Panc1 (cell line): ENCODE data around the gene TMEM258. TPM values are rescaled to one million over a fixed set of nuclear protein-coding genes. Genes with fewer than 3 reads are reported as not detected.

ENCODE experiments used
- ATAC-seq: fragments of 200-7000 bp; cut with Tn5 transposase; 2 replicates; pipeline ENCODE4 v1.9.1; 2020; ENCODE audit warnings: mild to moderate bottlenecking, moderate library complexity
- BruUV-seq: library from RNA; stranded (reverse); fragments of 400-500 nt; replicated peaks from 2 replicates; lab custom pipeline; 2021; lab: Mats Ljungman, UMichigan
- CTCF ChIA-PET: fragments of 300-600 bp; sonication (Branson Sonifier 250); formaldehyde crosslinking; loops from one replicate; lab custom pipeline; 2022; ENCODE audit warnings: antibody characterized with exemption; lab: Charles Lee
- POLR2A ChIA-PET: fragments of 300-600 bp; sonication (Branson Sonifier 250); formaldehyde crosslinking; loops from one replicate; lab custom pipeline; 2022; ENCODE audit warnings: antibody characterized with exemption; lab: Charles Lee
- DNase-seq: peaks from one replicate; pipeline ENCODE4 v3.0.0-alpha.2; 2010; ENCODE audit warnings: low read depth, low spot score
- H3K27ac ChIP-seq: 2 replicates; pipeline ENCODE4 v1.5.1; 2011; ENCODE audit warnings: mild to moderate bottlenecking, low read length, inconsistent platforms
- H3K27me3 ChIP-seq: fragments of 200-500 bp; sonication (Bioruptor generic); 2 replicates; pipeline ENCODE4 v1.6.0; 2014; ENCODE audit warnings: low read length, inconsistent platforms; ENCODE audit not compliant: control insufficient read depth, insufficient read depth
- H3K36me3 ChIP-seq: fragments of 200-500 bp; sonication (Bioruptor generic); 2 replicates; pipeline ENCODE4 v1.5.1; 2014; ENCODE audit warnings: inconsistent platforms, mild to moderate bottlenecking, low read length, moderate library complexity; ENCODE audit not compliant: control insufficient read depth, insufficient read depth
- H3K4me1 ChIP-seq: 2 replicates; pipeline ENCODE4 v1.5.1; 2011; ENCODE audit warnings: inconsistent platforms, mild to moderate bottlenecking, low read length, moderate library complexity; ENCODE audit not compliant: control insufficient read depth, insufficient read depth
- H3K4me3 ChIP-seq, 2 experiments: 2 replicates each; pipeline ENCODE4 v1.5.1; 2011 to 2012; ENCODE audit warnings: low read depth in 2 of 2, low read length in 2 of 2, mild to moderate bottlenecking in 2 of 2, inconsistent platforms in 1 of 2, moderate library complexity in 1 of 2
- H3K9me3 ChIP-seq: fragments of 200-500 bp; sonication (Bioruptor generic); 2 replicates; pipeline ENCODE4 v1.5.1; 2014; ENCODE audit warnings: low read depth, mild to moderate bottlenecking, inconsistent platforms, low read length, moderate library complexity; ENCODE audit not compliant: control insufficient read depth, insufficient read depth
- POLR2AphosphoS5 ChIP-seq: IDR thresholded peaks from 2 replicates; pipeline ENCODE4 v1.6.1; 2012; ENCODE audit warnings: mild to moderate bottlenecking, low read depth, low read length, moderate library complexity
- SIN3A ChIP-seq: IDR thresholded peaks from 2 replicates; pipeline ENCODE4 v1.6.1; 2012; ENCODE audit warnings: low read depth, mild to moderate bottlenecking, low read length, moderate library complexity, borderline replicate concordance; ENCODE audit not compliant: insufficient read depth
- TCF7L2 ChIP-seq: IDR thresholded peaks from 2 replicates; pipeline ENCODE4 v1.6.1; 2011; ENCODE audit warnings: mild to moderate bottlenecking, low read depth, low read length, inconsistent platforms
- in situ Hi-C: cut with HindIII; loops from 2 replicates; pipeline ENCODE4 v1.10.0; 2016; ENCODE audit warnings: low sequenced_read_pairs, low pct_unique_long_range_greater_than_20kb
- intact Hi-C: fragments of 100-400 bp; cut with micrococcal nuclease; formaldehyde crosslinking; loops from one replicate; pipeline ENCODE4 v1.10.0; 2022; ENCODE audit not compliant: unreplicated experiment
- total RNA-seq: library from RNA; stranded (reverse); gene quantifications from one replicate; pipeline ENCODE4 v1.2.1, GENCODE V29; 2021; ENCODE audit not compliant: unreplicated experiment
- TF ChIP-seq, protein P1 (sequence below), 2 experiments: IDR thresholded peaks; 2 replicates each; pipeline ENCODE4 v1.6.1; 2011 to 2012; ENCODE audit warnings: low read depth in 2 of 2, control low read depth in 1 of 2, low read length in 1 of 2, mild to moderate bottlenecking in 1 of 2, moderate library complexity in 1 of 2; ENCODE audit not compliant: insufficient read depth in 1 of 2
- TF ChIP-seq, protein P2 (sequence below): fragments of 450-650 bp; IDR thresholded peaks from 2 replicates; pipeline ENCODE4 v1.5.1; 2017; ENCODE audit warnings: mild to moderate bottlenecking

The TMEM258 gene
- total RNA-seq, 1 experiment from 2014 or later = 139 TPM

DNA sequence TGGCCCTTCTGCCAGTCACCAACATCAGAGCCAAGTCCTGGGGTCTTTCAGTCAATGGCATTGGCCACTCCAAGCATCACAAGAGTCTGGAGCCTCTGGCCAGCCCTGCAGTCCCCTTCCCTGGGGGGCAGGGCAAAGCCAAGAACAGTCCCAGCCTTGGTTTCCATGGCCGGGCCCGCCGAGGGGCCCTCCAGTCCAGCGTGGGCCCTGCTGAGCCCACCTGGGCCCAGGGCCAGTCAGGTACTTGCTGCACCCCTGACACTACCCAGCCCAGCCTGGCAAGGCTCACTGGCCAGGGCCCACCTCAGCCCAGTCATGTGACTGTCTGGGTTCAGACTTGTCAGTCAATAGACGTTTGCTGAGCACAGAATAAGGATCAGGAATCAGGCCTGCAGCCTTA is 10.8 kb downstream of the TMEM258 start:
- H3K36me3 ChIP-seq = no peaks in the 10 kb centered on the region
- no peak overlapping the region for H3K4me3 ChIP-seq
- no peak for DNase-seq
- TF ChIP-seq, protein P1, sequence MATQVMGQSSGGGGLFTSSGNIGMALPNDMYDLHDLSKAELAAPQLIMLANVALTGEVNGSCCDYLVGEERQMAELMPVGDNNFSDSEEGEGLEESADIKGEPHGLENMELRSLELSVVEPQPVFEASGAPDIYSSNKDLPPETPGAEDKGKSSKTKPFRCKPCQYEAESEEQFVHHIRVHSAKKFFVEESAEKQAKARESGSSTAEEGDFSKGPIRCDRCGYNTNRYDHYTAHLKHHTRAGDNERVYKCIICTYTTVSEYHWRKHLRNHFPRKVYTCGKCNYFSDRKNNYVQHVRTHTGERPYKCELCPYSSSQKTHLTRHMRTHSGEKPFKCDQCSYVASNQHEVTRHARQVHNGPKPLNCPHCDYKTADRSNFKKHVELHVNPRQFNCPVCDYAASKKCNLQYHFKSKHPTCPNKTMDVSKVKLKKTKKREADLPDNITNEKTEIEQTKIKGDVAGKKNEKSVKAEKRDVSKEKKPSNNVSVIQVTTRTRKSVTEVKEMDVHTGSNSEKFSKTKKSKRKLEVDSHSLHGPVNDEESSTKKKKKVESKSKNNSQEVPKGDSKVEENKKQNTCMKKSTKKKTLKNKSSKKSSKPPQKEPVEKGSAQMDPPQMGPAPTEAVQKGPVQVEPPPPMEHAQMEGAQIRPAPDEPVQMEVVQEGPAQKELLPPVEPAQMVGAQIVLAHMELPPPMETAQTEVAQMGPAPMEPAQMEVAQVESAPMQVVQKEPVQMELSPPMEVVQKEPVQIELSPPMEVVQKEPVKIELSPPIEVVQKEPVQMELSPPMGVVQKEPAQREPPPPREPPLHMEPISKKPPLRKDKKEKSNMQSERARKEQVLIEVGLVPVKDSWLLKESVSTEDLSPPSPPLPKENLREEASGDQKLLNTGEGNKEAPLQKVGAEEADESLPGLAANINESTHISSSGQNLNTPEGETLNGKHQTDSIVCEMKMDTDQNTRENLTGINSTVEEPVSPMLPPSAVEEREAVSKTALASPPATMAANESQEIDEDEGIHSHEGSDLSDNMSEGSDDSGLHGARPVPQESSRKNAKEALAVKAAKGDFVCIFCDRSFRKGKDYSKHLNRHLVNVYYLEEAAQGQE (IDR thresholded peaks at IDR 0.05; ENCODE audit: insufficient read depth in 1 of 2, low read depth in 2 of 2, low read length in 1 of 2) = no peak
- no peak for TF ChIP-seq POLR2AphosphoS5
- TF ChIP-seq, protein P2, sequence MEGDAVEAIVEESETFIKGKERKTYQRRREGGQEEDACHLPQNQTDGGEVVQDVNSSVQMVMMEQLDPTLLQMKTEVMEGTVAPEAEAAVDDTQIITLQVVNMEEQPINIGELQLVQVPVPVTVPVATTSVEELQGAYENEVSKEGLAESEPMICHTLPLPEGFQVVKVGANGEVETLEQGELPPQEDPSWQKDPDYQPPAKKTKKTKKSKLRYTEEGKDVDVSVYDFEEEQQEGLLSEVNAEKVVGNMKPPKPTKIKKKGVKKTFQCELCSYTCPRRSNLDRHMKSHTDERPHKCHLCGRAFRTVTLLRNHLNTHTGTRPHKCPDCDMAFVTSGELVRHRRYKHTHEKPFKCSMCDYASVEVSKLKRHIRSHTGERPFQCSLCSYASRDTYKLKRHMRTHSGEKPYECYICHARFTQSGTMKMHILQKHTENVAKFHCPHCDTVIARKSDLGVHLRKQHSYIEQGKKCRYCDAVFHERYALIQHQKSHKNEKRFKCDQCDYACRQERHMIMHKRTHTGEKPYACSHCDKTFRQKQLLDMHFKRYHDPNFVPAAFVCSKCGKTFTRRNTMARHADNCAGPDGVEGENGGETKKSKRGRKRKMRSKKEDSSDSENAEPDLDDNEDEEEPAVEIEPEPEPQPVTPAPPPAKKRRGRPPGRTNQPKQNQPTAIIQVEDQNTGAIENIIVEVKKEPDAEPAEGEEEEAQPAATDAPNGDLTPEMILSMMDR = no peak
- TF ChIP-seq TCF7L2 = no peak
- no peak for TF ChIP-seq SIN3A
- intact Hi-C loops (no loop called here), in situ Hi-C loops (no loop called here)
- no peaks in the 10 kb centered on the region for H3K27me3 ChIP-seq
- no peaks in the 10 kb centered on the region for H3K4me1 ChIP-seq
- ATAC-seq = no peak
- H3K27ac ChIP-seq = no peak overlapping the region
- POLR2A ChIA-PET = no interaction called here
- no TSS peak for BruUV-seq
- H3K9me3 ChIP-seq = no peaks in the 10 kb centered on the region
- CTCF ChIA-PET = no interaction called here

DNA sequence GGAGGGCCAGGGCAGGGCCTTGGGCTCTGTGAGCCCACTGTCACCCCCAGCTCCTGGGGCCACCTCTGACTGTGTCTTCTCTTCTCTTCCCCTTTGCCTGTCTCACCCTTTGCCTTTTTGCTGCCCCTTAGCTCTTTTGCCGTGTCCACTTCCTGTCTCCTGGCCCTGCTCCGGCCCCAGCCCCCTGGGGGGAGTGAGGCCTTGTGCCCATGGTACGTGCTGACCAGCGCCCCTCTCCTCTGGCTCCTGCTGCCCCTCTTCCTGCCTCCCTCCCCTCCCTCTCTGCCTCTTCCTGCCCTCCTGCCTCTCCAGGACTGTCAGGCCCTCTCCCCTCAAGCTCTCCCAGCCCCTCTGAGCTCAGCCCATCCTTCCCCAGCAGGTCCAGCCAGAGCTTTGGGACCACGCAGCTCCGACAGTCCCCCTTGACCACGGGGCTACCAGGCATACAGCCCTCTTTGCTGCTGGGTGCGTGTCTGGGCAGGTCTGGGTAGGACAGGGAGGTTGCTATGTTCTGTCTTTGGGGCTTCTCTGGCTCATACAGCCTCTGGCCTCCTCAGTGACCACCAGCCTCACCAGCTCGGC is 11.7 kb downstream of the TMEM258 start:
- ChIA-PET POLR2A (interaction anchor here (0.6 kb wide), 1 partner anchor 35 kb away, joined by 3 read pairs; no protein-coding TSS in a partner anchor), CTCF (no interaction called here)
- ATAC-seq = no peak
- no peak overlapping the region for H3K27ac ChIP-seq
- no peak for DNase-seq
- TF ChIP-seq, protein P2 = no peak
- TF ChIP-seq POLR2AphosphoS5 (no peak), TCF7L2 (no peak), SIN3A (no peak)
- TF ChIP-seq, protein P1 (IDR thresholded peaks at IDR 0.05; ENCODE audit: insufficient read depth in 1 of 2, low read depth in 2 of 2, low read length in 1 of 2) = no peak
- no peak overlapping the region for H3K4me3 ChIP-seq
- H3K4me1 ChIP-seq = no peaks in the 10 kb centered on the region
- BruUV-seq = no TSS peak
- H3K27me3 ChIP-seq = no peaks in the 10 kb centered on the region
- in situ Hi-C loops = no loop called here
- no peaks in the 10 kb centered on the region for H3K36me3 ChIP-seq
- intact Hi-C loops = no loop called here
- H3K9me3 ChIP-seq = no peaks in the 10 kb centered on the region
